ENCODE data around the gene VAX1. TPM values are rescaled to one million over a fixed set of nuclear protein-coding genes. Genes with fewer than 3 reads are reported as not detected.

VAX1 gene
- total RNA-seq, 4 donors from 2014 or later = not detected

DNA sequence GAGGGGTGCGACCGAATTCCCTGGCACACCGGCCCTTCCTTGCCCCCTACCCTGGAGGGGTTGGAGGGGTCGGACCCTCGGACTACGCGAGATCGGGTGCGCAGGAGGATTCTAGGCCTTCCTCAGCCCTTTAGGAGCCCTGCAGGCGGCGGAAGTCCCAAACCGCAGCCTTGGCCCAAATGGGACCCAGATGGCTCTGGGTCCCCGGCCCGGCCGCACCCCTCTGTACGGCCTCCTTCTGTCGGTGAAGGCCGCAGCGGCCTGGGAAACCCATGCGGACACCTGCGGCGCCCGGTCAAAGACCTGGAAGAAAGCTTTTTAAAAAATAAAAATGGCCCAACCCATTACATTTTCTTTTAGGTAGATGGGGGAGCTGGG is 2.4 kb upstream of the VAX1 start:
- H3K4me3 ChIP-seq = no peak overlapping the region
- H3K4me1 ChIP-seq = peaks cover 0 to 39% (median 13%) of the 10 kb centered on the region in 4 donors
- H3K27me3 ChIP-seq = peaks cover 4 to 95% of the 10 kb centered on the region in 2 donors
- H3K36me3 ChIP-seq = no peaks in the 10 kb centered on the region
- no peak overlapping the region for H3K27ac ChIP-seq
- TF ChIP-seq POLR2A (IDR thresholded peaks at IDR 0.05) = no peak
- DNase-seq (ENCODE audit: low spot score in 2 of 2) = no peak
- WGBS, 2 donors = 4 to 7% methylated on average over 15 to 23 of the region's 23 CpGs
- H3K9me3 ChIP-seq = peaks cover 0 to 19% (median 0%) of the 10 kb centered on the region in 4 donors

DNA sequence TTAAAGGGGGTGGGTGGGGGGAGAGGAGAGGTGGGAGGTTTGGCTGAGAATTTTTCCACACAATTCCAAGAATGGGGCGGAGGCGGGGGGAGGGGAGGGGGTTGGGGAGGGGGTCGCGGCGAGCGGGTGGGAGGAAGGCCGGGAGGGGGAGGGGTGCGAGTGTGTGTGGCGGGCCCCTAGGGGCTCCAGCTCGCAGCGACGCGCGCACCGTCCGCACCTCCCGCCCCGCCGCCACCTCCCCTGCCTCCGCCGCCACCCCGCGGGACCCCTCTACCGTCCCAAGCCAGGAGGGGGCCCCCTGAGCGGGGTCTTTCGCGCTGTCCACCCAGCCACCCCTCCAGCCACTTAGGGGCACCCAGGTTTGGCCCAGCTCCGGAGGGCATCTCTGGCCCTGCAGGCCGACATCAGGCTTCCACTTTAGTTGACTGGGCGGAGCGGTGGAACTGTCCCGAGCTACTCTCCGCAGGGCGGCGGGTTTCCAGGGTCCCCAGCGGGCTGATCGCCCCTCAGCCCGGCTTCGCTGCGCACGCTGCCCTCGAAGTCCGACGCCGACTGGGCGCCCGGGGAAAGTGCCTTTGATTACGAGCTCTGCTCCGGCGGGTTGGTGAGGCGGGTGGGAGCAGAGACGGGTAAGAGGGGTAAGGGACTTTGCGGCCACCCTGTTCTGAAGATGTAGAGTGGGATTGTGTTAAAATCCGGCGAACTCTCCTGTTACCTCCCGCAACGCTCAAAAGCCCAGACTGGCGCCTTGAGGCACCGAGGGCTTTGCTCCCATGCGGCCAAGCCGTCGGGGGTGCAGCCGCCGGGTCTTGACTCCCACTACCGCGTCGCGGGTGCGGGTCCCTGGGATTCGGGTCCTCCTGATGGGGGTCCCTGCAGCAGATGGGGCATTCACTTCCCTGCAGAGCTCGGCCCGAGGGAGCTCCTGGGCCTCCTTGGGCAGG is 1.8 kb upstream of the VAX1 start:
- TF ChIP-seq, protein P1, sequence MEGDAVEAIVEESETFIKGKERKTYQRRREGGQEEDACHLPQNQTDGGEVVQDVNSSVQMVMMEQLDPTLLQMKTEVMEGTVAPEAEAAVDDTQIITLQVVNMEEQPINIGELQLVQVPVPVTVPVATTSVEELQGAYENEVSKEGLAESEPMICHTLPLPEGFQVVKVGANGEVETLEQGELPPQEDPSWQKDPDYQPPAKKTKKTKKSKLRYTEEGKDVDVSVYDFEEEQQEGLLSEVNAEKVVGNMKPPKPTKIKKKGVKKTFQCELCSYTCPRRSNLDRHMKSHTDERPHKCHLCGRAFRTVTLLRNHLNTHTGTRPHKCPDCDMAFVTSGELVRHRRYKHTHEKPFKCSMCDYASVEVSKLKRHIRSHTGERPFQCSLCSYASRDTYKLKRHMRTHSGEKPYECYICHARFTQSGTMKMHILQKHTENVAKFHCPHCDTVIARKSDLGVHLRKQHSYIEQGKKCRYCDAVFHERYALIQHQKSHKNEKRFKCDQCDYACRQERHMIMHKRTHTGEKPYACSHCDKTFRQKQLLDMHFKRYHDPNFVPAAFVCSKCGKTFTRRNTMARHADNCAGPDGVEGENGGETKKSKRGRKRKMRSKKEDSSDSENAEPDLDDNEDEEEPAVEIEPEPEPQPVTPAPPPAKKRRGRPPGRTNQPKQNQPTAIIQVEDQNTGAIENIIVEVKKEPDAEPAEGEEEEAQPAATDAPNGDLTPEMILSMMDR (IDR thresholded peaks at IDR 0.05) = no peak
- TF ChIP-seq POLR2A (IDR thresholded peaks at IDR 0.05) = no peak
- TF ChIP-seq EP300 (IDR thresholded peaks at IDR 0.05) = no peak
- WGBS, 2 donors = 8 to 9% methylated on average over 31 to 68 of the region's 72 CpGs
- H3K4me3 ChIP-seq = no peak overlapping the region
- peaks cover 4 to 96% of the 10 kb centered on the region in 2 donors for H3K27me3 ChIP-seq
- H3K4me1 ChIP-seq = peaks cover 0 to 40% (median 13%) of the 10 kb centered on the region in 4 donors
- H3K27ac ChIP-seq = no peak overlapping the region
- H3K36me3 ChIP-seq = no peaks in the 10 kb centered on the region
- DNase-seq (ENCODE audit: low spot score in 2 of 2) = no peak
- peaks cover 0 to 13% (median 0%) of the 10 kb centered on the region in 4 donors for H3K9me3 ChIP-seq

DNA sequence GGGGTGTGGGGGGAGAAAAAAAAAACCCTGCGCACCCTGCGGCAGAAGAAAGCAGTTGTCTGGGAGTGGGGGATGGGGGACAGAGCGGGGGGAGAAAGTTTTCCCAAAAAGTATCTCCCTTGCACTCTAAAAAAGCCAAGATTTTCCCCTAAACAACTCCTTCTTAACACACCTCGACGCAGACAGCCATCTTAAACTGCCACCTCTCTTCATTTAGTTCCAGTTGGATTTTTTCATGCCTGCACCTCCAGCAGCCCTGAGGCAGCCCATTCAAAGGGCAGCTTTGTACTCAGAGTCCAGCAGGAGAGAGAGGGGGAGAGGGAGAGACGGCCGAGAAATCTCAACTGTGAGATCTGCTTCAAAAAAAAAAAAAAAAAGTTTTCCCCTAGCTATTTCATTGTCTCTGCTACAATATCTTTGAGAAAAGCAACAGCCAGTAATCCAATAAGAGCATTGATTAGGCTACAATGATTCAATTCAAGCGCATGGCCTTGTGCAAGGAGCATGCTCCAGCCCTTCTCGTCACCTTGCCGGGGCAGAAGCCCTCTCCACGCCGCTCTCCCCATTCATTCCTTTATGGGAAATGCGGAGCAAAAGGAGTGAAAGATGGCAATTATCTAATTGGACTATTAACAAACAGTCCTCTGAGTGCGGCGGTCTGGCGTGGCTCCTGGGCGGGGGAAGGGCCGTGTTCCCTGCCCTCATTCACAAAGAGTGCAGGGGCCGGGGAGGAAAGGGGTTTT is 939 bp upstream of the VAX1 start:
- H3K27me3 ChIP-seq = peaks cover 4 to 98% of the 10 kb centered on the region in 2 donors
- no peak overlapping the region for H3K4me3 ChIP-seq
- no peak overlapping the region for H3K27ac ChIP-seq
- H3K9me3 ChIP-seq = peaks cover 0 to 5% (median 0%) of the 10 kb centered on the region in 4 donors
- no peak for DNase-seq (ENCODE audit: low spot score in 2 of 2)
- H3K36me3 ChIP-seq = no peaks in the 10 kb centered on the region
- TF ChIP-seq EP300 (IDR thresholded peaks at IDR 0.05) (no peak), POLR2A (IDR thresholded peaks at IDR 0.05) (no peak)
- TF ChIP-seq, protein P1 (IDR thresholded peaks at IDR 0.05) = no peak
- WGBS, 2 donors = 3% methylated on average over 19 of the region's 19 CpGs
- peaks cover 0 to 47% (median 15%) of the 10 kb centered on the region in 4 donors for H3K4me1 ChIP-seq

DNA sequence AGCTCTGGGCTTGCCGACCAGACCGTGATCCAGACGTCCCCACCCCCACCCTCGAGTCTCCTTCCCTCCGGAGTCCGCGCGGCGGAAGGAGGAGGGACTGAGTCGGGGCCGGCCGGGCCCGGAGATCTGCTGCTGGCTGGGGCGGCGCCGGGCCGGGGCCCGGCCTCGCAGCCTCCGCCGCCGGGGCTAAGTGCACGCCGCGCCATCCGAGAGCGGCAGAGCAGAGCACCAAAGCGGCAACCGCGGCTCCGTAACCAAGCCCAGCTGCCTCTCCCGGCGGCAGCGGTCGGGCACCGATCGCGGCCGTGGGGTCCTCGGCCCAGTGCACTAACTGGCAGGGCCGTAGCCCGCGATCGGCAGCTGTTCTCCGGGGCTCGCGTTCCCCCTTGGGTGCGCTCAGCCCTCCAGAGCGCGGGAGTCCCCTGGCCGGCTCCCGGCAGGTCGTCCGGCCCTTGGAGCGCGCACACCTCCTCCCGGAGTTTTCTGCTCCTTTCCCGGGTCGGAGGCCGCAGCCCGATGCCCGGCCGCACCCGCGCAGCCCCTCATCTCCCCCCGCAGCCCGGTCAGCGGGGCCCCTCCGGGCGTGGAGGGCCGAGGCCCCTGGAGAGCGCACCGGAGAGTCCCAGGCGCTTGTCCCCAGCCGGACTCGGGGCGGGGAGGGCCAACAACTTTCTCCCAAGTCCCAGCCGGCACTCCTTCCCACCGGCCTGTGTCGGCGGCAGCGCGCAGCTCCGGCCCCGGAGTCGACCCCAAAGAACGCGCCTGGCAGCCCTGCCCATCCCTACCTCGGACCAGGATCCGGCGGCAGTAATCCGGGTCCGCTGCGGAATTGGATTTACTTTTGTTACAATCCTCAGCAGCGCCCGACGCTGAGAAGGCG is 799 bp downstream of the VAX1 start:
- WGBS, 2 donors = 2 to 3% methylated on average over 47 to 58 of the region's 98 CpGs
- no peak for DNase-seq (ENCODE audit: low spot score in 2 of 2)
- Histone ChIP-seq H3K4me1 (peaks cover 0 to 64% (median 21%) of the 10 kb centered on the region in 4 donors), H3K27me3 (peaks cover 4 to 98% of the 10 kb centered on the region in 2 donors), H3K9me3 (peaks cover 0 to 4% (median 0%) of the 10 kb centered on the region in 4 donors), H3K4me3 (peak overlapping the region; percentile 16 to 41 (median 30)), H3K36me3 (no peaks in the 10 kb centered on the region), H3K27ac (no peak overlapping the region)
- TF ChIP-seq EP300 (IDR thresholded peaks at IDR 0.05) = no peak
- TF ChIP-seq, protein P1 (IDR thresholded peaks at IDR 0.05) = no peak
- TF ChIP-seq POLR2A (IDR thresholded peaks at IDR 0.05) = no peak

DNA sequence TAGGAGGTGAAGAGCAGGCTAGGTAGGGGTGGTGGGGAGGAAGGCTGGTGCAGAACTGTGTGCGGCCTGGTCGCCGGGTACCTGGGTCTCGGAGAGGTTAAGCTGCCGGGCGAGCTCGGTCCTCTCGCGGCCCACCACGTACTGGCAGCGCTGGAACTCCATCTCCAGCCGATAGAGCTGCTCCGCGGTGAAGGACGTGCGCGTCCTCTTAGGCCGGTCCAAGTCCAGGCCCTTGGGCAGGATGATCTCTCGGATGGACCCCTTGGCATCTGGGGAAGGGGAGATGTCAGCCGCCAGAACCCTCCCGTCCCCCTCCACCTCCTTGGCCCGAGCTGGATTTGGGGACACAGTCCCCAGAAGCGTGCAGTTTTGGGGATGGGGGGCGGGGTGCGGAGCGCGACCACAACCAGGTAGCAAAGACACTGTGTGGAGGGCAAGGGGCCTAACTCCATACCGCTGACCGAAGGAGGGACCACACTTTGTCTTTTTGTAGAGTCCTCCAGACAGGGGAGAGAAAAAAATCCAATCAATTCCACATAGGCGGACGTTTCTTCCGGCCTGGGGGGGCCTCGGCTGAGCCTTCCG is 1.6 kb downstream of the VAX1 start:
- TF ChIP-seq, protein P1 (IDR thresholded peaks at IDR 0.05) = no peak
- TF ChIP-seq EP300 (IDR thresholded peaks at IDR 0.05) (no peak), POLR2A (IDR thresholded peaks at IDR 0.05) (no peak)
- H3K4me1 ChIP-seq = peaks cover 0 to 72% (median 24%) of the 10 kb centered on the region in 4 donors
- WGBS, 2 donors = 49 to 50% methylated on average over 32 to 33 of the region's 34 CpGs
- H3K4me3 ChIP-seq = peak overlapping the region in 1 of 4 donors; percentile 41
- H3K9me3 ChIP-seq = no peaks in the 10 kb centered on the region
- no peak overlapping the region for H3K27ac ChIP-seq
- no peak for DNase-seq (ENCODE audit: low spot score in 2 of 2)
- no peaks in the 10 kb centered on the region for H3K36me3 ChIP-seq
- H3K27me3 ChIP-seq = peaks cover 4 to 98% of the 10 kb centered on the region in 2 donors

All from tibial nerve (tissue), 4 donors.